Myocyte (in vitro differentiated cells): Measurements from ENCODE around the gene TNNT2. TPM values are rescaled to one million over a fixed set of nuclear protein-coding genes. Genes with fewer than 3 reads are reported as not detected.

ENCODE experiments used
- DNase-seq: peaks from one replicate; pipeline ENCODE4 v3.0.0-alpha.2; 2012; ENCODE audit warnings: low read depth
- total RNA-seq: library from RNA; depleted of rRNA; stranded (reverse); fragments of >200 nt; gene quantifications from 2 replicates; pipeline ENCODE4 v1.2.3, GENCODE V29; 2014

The TNNT2 gene
- total RNA-seq, 1 donor from 2014 or later: 3,022 TPM

DNA sequence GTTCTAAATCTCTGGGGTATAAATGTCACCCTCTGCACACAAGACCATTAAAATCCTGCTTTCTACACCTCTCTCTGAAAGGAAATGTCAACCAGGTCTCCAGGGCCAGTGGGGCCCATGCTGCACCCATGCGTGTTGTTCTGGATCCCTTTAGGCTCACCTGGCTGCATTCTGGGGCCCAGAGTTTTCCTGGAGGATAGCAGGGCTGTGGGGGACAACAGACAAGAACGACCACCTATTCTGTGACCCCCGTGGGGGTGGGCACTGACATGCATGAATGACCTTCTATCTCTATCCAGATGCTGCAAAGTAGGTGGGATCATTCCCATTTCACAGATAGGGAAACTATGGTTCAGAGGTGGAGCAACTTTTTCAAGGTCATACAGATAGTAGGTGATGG lies 41.6 kb downstream of the TNNT2 start:
- no peak for DNase-seq

DNA sequence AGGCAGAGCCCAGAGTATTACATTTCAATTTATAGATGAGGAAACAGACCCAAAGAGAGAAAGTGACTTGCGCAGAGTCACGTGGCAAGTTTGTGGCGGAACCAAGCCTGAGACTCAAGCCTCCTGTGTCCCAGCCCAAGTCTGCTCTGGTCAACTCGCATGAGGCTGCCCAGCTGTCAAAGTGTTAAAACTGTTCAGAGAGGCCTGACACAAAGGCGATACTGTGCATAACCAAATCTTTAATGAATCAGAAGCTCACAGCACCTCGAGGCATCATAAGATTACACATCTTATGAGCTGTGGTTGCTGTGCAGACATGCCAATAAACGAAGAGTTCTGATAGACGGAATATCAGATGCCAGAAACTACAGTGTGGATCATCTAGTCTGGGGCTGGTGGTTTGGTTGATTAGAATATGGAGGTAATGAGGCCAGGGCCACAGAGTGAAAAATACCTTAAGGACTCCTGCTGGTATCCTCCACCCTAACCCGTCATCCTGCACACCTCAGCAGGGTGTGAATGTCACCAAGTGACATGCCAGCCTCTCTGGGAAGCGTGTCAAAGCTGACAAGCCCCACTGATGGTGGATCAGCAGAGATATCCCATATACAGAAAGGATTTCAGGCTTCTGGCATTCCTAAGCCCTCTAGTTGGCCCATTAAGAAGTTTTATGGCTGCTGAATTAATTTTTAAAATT lies 42.2 kb downstream of the TNNT2 start:
- DNase-seq: no peak

DNA sequence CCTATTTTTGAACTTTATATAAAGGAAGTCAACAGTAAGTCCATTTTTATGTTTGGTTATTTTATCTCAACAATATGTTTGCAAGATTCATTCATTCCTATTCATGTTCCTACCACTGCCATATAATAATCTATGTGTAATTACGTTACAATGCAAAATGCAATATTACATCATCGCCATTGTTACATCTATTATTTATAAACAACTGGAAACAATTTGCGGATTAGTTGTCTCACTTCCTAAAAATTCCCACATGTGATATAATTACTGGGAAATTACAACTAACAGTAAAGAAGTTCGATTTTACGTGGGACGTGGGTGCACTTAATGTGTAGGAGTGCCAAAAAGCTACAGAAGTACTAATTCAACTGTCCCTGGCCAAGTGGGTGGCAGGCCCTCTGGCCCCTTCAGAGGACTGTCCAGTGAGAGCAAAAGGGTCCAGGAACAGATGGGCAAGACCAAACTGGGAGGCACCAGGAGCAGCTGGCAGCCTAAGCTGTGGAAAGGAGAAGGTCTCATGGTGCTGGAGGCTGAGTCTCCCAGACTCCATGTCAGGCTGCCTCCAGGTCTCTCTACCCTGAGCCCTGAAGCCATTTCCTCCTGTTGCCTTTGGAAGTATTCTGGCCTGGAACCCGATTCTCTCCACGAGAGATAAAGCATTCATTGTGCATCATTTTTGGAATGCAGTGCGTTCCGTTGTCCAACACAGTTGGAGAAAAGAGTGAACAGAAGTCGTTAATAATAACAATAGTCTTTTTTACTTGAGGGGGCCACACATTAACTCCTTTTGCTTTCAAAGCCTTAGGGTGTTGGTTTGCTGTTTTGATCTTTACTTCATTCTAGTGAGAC lies 42.9 kb downstream of the TNNT2 start:
- DNase-seq: no peak

DNA sequence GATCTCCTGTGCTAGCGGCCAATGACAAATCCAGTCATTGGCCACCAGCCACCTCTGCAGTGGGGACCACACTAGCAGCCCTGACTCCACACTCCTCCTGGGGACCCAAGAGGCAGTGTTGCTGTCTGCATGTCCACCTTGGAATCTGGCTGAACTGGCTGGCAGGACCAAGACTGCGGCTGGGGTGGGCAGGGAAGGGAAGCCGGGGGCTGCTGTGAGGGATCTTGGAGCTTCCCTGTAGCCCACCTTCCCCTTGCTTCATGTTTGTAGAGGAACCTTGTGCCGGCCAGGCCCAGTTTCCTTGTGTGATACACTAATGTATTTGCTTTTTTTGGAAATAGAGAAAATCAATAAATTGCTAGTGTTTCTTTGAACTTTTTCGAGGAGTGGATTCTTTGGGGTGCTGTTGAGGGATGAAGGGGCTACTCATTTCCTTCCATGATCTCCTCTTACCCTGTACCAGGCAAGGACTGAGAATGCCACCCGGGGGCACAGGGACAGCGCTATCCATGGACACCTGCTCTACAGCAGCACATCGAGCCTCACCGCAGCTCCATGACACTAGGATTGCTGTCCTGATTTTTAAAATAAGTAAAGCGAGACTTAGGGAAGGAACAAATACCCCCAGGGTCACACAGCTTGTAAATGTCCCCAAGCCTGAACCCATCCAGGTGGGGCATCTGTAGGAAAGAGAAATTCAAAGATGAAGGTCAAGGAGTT lies 44.7 kb downstream of the TNNT2 start:
- DNase-seq: no peak

DNA sequence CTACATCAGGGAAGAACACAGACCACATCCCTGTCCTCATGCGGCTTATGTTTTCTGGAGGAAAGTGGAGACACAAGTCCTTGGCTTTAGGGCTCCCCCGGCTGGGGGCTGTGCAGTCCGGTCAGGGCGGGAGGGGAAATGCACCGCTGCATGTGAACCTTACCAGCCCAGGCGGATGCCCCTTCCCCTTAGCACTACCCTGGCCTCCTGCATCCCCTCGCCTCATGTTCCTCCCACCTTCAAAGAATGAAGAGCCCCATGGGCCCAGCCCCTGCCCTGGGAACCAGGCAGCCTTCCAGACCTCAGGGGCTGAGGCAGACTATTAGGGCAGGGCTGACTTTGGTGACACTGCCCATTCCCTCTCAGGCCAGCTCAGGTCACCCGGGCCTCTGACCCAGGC lies 45.5 kb downstream of the TNNT2 start:
- no peak for DNase-seq

DNA sequence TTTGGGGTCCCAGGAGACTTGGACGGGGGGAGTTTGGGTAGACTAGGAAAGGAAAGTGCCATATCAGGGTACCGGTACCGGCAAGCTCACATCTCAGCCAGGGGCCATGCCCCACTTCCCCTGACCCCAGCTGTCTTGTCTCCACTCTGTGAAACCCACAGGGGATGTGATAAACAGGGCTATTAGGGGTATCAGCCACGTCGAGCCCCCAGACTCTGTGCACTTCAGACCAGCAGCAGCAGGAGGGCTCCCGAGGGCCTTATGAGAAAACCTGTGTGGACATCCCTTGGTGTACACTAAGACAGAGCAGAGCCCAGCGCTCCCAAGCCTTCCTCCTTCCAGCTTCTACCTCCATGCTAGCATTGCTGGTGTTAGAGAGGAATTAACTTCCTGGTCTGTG lies 46.3 kb downstream of the TNNT2 start:
- no peak for DNase-seq

DNA sequence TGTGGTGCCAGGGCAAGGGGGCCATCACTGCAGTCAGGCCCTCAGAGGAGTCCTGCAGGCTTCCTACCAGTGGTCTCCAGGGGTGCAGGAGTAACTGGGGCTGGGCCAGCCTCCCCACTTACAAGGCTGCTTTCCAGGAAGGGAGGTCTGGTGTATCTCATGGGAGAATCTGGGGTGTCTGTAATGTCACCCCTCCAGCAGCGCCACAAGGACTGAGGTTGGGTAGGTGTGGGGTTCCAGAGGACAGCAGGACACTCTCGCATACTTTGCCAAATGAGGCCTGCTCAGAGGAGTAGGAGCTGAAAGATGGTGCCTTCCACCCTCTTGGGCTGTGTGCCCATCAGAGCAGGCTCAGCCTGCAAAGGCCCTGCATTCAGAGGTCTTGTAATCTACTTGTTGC lies 46.9 kb downstream of the TNNT2 start:
- DNase-seq: no peak

DNA sequence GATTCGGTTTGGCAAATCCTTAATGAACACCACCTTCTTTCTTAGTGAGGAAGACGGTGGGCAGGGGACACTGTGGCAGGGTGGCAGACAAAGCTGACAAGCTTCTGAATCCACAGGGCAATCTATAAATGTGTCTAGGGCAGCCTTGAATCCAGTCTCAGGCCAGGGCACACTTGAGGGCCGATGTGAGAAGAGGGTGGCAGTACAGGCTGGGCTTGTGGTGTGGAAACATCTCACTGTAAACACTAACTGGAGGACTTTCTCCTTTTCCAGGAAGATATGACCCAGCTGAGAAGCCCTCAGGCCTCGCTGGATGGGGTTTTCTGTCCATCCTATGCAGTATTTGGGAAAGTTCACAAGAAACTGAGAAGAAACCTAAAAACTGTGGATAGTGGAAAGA lies 47.7 kb downstream of the TNNT2 start:
- DNase-seq: no peak

DNA sequence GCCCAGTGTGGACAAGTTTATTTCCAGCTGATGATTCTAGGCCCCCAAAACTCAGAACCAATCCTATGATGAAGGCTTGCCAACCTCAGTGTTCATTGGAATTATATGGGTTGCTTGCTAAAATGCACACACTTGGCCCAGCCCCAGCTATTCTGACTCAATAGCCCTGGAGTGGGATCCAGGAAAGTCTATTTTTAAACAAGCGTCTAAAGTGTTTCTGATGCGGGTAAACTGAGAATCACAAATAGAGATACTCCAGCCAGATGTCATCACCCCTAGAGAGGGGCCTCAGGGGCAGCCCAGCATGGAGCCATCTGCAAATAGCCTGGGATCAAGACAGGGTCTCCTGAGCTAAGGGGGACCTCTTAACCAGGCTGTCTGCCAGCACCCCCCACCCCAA lies 48.2 kb downstream of the TNNT2 start:
- peak; percentile 15 for DNase-seq

DNA sequence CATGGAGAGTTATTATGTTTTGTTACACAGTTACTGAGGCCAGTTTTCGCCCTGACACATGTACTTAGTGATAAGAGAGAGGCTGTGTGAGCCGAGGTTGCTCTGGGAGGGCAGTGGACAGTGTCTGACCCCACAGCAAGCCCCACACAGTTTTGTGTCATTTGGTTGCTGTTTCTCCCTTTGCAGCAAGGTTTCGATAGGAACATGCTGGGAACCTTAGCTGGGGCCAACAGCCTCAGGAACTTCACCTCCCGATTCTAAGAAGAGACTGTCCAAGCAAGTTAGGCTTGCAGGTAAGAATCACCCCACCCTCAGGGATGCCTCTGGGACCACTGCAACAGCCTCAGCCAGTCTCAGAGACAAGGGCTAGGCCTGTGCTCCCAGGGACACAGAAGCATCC lies 48.9 kb downstream of the TNNT2 start:
- DNase-seq: no peak

DNA sequence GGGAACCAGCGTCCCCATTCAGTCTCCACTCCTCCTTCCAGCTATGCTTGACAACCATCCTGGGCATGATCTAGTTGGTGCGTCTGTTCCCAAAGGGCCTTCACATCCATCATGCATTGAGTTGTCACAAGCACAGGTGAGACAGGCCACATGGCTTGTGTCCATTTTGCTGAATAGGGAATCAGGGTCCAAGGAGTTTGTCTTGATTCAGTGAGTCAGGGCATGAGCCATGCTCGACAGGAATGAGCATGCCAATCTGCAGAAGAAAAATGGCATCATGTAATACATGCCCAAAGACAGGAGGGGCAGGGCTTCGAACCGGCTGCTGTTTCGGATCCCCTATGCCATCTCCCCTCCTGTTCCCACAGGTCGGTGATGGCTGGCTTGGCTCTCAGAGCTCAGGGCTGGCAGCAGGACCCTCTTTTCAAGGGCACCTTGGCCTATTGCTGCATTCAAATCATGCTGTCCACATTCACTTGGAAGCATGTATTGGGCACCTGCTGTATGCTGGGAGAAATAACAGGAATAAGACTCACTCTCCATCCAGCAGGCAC lies 49.7 kb downstream of the TNNT2 start:
- no peak for DNase-seq

DNA sequence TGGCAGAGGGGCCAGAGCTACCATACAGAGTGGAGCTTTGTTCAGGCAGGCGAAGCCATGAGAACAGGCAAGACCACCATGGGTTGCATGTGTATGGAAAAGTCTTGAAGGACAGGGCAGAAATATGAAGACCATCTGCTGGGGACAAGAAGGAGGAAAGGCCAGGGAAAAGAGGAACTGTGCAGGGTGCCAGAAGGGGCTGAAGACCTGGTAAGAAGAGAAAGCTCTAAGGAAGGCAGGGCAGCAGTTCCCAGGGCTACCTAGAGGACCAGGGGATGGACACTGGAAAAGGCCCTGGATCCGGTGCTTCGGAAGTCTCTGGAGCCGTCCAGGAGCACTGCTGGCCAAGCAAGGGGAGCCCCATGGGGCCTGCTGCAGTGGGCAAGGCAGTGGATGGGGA lies 50.8 kb downstream of the TNNT2 start:
- no peak for DNase-seq

DNA sequence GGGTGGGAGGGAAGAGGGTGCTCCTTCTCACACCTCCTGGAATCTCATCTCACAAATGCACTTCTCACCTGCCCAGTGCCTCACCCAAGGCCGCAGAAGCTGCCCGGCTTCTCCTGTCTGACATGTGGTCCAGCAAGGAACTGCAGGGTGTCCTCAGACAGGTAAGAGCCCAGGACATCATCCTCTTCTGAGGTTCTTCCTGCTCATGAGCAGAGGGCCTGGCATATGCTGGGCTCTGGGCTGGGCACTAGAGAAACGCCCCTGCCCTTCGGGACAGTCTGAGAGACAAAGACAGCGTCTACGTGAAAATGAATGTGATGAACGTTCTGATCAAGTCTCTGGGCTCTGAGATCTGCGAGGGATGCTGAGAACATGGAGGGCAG lies 51.8 kb downstream of the TNNT2 start:
- DNase-seq: no peak

DNA sequence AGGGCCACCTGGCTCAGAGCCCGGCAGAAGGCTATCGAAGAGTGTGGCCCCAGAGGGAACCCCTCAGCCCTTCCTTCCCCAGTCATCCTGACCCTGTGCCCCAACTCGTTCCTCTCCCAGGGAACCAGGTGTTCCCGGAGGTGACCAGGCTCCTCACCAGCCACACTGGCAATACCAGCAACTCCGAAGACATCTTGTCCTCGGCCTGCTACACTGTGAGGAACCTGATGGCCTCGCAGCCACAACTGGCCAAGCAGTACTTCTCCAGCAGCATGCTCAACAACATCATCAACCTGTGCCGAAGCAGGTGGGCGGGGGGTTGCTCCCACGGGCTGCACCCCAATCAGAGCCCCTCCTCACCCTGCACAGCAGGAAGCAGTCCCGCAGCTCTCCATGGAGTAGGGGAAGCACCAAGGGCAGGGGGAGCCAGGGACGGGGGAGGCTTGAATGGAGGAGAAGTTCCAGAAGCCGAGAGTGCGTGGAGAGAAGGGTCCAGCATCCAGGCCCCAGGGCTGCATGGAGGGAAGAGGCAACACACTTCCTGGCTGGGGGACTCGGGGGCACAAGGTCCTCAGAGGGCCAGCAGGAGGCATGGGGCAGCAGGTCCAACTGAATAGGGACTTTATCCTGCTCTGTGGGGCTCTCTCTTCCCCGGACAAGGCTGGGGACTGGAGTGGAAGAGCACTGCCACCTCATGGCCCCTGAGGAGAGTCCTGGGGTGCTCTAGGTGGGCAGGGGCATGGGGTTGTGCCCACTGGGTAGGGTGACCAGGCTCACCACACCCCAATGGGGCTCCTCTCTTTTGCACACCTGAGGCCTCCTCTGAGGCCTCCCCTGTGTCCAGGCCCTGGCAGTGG lies 52.4 kb downstream of the TNNT2 start:
- no peak for DNase-seq

DNA sequence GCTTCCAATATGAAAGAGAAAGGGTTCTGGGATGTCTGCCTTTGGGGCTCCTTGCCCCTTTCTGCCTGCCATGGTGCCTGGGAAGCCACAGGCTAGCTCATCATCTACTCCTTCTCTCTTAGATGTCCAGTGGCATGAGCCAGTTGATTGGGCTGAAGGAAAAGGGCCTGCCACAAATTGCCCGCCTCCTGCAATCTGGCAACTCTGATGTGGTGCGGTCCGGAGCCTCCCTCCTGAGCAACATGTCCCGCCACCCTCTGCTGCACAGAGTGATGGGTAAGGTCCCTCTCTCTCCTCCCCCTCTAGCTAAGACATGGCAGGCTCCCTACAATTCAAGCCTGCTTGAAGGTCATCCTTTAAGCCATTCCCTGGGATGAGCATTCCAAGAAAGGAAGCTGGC lies 53.2 kb downstream of the TNNT2 start:
- DNase-seq: no peak

DNA sequence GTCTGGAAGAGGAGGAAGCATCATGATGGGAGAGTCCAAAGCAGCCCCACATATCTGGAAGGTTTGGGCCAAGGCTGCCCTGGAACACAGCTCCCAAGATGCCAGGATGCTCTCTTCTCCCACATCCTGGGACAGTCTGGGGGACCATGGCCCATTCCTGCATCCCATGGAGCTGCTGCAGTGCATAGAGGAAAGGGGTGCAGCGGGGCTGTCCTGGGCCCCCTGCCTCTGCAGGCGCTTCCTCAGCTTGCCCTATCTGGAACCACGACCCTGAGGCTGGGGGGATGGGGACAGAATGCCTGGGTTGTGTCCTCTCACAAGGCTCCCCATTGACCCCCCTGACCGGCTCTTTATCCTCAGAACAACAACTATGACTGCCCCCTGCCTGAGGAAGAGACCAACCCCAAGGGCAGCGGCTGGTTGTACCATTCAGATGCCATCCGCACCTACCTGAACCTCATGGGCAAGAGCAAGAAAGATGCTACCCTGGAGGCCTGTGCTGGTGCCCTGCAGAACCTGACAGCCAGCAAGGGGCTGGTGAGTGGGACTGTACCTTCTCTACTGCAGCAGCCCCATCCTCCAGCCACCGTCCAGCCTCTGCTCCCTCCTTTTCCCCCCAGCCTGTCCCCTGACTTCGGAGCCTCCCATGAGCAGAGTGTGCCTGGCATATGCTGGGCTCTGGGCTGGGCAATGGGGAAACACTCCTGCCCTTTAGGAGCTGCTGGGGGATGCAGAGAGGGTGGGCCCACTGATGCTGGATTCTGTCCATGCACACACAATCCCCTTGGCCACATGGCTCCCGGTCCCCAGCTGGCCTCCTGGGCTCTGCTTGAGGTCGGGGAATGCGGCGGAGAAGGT lies 54.6 kb downstream of the TNNT2 start:
- DNase-seq: no peak

DNA sequence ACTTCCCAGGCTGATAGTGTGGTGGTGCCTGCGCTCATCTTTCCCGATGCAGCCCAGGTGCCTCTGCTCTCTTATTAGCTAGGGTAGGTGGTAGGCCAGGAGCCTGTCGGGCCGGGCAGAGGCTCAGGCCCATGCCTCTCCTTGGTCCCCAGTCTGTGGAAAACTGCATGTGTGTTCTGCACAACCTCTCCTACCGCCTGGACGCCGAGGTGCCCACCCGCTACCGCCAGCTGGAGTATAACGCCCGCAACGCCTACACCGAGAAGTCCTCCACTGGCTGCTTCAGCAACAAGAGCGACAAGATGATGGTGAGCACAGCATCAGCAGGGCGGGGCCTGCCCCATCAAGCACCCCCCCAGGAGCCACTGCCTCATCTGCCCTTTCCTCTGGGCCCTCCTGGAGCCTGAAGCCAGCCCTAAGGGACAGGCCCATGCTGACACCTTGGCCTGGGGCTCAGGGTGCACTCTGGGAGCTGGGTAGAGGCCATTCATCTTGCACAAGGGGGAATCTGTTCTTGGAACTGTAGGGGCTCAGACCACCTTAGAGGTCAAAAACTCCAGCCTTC lies 55.6 kb downstream of the TNNT2 start:
- no peak for DNase-seq

DNA sequence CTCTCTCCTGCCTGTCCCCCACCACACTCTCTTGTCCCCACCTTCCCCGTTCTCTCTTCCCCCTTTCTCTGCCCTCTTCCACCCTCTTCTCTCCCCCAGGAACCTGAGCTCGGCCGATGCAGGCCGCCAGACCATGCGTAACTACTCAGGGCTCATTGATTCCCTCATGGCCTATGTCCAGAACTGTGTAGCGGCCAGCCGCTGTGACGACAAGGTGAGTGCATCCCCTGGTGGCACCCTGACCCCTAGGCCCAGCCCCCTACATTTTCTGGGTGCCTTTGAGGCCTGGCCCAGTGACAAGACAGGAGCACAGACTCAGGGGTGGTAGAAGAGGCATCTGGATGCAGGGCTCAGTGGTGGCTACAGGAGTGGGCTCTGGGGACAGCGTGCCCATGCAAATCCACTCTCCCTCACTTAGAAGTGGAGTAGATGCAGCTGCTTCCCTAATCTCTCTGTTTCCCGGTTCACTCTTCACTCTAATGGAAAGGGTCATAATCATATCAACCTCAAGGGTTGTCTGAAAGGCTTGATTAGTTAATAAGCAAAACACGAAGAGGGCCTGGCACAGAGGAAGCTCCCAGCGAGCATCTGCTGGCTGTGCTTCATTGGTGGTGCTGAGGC lies 57.2 kb downstream of the TNNT2 start:
- DNase-seq: no peak

DNA sequence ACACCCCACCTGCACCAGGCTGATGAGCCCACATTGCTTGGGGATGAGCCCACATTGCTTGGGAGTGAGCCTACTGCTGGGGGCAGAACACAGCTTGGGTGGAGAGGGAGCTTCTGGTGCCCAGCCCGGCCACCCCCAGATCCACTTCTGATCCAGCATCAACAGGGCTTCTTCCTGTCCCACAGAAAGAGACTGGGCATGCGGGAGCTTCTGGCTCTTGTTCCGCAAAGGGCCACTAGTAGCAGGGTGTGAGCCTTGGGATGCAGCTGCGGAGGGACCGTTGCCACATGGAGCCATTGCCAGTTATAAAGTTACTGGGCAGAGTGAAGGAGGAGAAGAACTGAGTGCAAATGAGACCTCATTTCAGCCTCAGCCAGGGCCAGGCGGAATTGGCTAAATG lies 57.8 kb downstream of the TNNT2 start:
- DNase-seq: no peak
